HCT116 (cell line): Measurements from ENCODE around the gene ALKBH6. TPM values are rescaled to one million over a fixed set of nuclear protein-coding genes. Genes with fewer than 3 reads are reported as not detected.

Experiments used
- ATAC-seq: fragments of 200-7000 bp; cut with Tn5 transposase; 2 replicates; pipeline ENCODE4 v1.9.1; 2020; ENCODE audit warnings: mild to moderate bottlenecking, moderate library complexity
- BruUV-seq: library from RNA; stranded (reverse); fragments of 400-500 nt; replicated peaks from 2 replicates; lab custom pipeline; 2021; lab: Mats Ljungman, UMichigan
- CTCF ChIA-PET: fragments of 300-600 bp; sonication (Branson Sonifier 250); formaldehyde crosslinking; loops from one replicate; lab custom pipeline; 2021; ENCODE audit warnings: antibody characterized with exemption; lab: Charles Lee
- POLR2A ChIA-PET: fragments of 300-600, 350-600 bp; sonication (Branson Sonifier 250); formaldehyde crosslinking; loops from one replicate; lab custom pipeline; 2021; ENCODE audit warnings: antibody characterized with exemption; lab: Charles Lee
- RAD21 ChIA-PET, 2 experiments: fragments of 300-600 bp; sonication (Branson Sonifier 250); formaldehyde crosslinking; loops; one replicate each; lab custom pipeline; 2023; ENCODE audit warnings: low total read pairs in 2 of 2; ENCODE audit not compliant: uncharacterized antibody in 2 of 2, unreplicated experiment in 2 of 2, low non-redundant PET in 1 of 2; lab: Charles Lee
- DNase-seq: peaks from one replicate; pipeline ENCODE4 v3.0.0-alpha.2; 2010; ENCODE audit warnings: low read depth, low spot score
- H2AFZ ChIP-seq: fragments of 200-600 bp; shearing (Covaris generic), sonication (generic); 2 replicates; pipeline ENCODE4 v1.6.1; 2017; ENCODE audit warnings: low read depth, mixed run types, mixed read lengths, antibody characterized with exemption, low read length; ENCODE audit not compliant: poor library complexity, severe bottlenecking
- H3K27ac ChIP-seq: 2 replicates; pipeline ENCODE4 v1.5.1; 2012; ENCODE audit warnings: low read depth, low read length
- H3K27me3 ChIP-seq: fragments of 200-600 bp; sonication (generic); 2 replicates; pipeline ENCODE4 v1.6.1; 2016; ENCODE audit warnings: mixed run types, low read length, mixed read lengths; ENCODE audit not compliant: insufficient read depth
- H3K36me3 ChIP-seq, 2 experiments: fragments of 200-500 bp in 1 of 2; fragments of 200-600 bp in 1 of 2; sonication (Bioruptor generic) in 1 of 2; sonication (generic) in 1 of 2; 2 replicates each; pipeline versions ENCODE4 v1.5.1 to v1.6.1; 2014 to 2016; ENCODE audit warnings: low read length in 2 of 2, inconsistent platforms in 1 of 2, mixed read lengths in 1 of 2, mixed run types in 1 of 2; ENCODE audit not compliant: insufficient read depth in 2 of 2, control insufficient read depth in 1 of 2
- H3K4me1 ChIP-seq, 2 experiments: fragments of 200-600 bp in 1 of 2; sonication (generic) in 1 of 2; 2 replicates each; pipeline versions ENCODE4 v1.5.1 to v1.6.1; 2012 to 2017; ENCODE audit warnings: low read length in 2 of 2, inconsistent platforms in 1 of 2, mild to moderate bottlenecking in 1 of 2, mixed read lengths in 1 of 2, mixed run types in 1 of 2, moderate library complexity in 1 of 2; ENCODE audit not compliant: insufficient read depth in 2 of 2, control insufficient read depth in 1 of 2
- H3K4me2 ChIP-seq: fragments of 200-600 bp; sonication (generic); 2 replicates; pipeline ENCODE4 v1.6.1; 2017; ENCODE audit warnings: mixed run types, low read length, mixed read lengths
- H3K4me3 ChIP-seq, 2 experiments: fragments of 200-600 bp in 1 of 2; sonication (generic) in 1 of 2; replicated peaks in 1 of 2; 2 replicates each; pipeline ENCODE4 v1.5.1; 2011 to 2016; ENCODE audit warnings: low read length in 2 of 2, control low read depth in 1 of 2, low read depth in 1 of 2, mild to moderate bottlenecking in 1 of 2, mixed read lengths in 1 of 2, mixed run types in 1 of 2
- H3K79me2 ChIP-seq: fragments of 200-600 bp; sonication (generic); 2 replicates; pipeline ENCODE4 v1.6.1; 2017; ENCODE audit warnings: mild to moderate bottlenecking, mixed run types, low read length, moderate library complexity, mixed read lengths; ENCODE audit not compliant: insufficient read depth
- H3K9ac ChIP-seq: fragments of 200-600 bp; sonication (generic); 2 replicates; pipeline ENCODE4 v1.6.1; 2016; ENCODE audit warnings: low read length, mixed read lengths
- H3K9me2 ChIP-seq: fragments of 200-600 bp; sonication (generic), shearing (Covaris generic); 2 replicates; pipeline ENCODE4 v1.6.1; 2017; ENCODE audit warnings: mixed run types, mild to moderate bottlenecking, moderate library complexity; ENCODE audit not compliant: insufficient read depth
- H3K9me3 ChIP-seq, 2 experiments: fragments of 200-500 bp in 1 of 2; fragments of 200-600 bp in 1 of 2; sonication (Bioruptor generic) in 1 of 2; sonication (generic) in 1 of 2; 2 replicates each; pipeline ENCODE4 v1.6.1; 2014 to 2017; ENCODE audit warnings: low read length in 2 of 2, mixed read lengths in 2 of 2, inconsistent platforms in 1 of 2, low read depth in 1 of 2, mild to moderate bottlenecking in 1 of 2, mixed run types in 1 of 2, moderate library complexity in 1 of 2; ENCODE audit not compliant: control insufficient read depth in 1 of 2, insufficient read depth in 1 of 2
- H4K20me1 ChIP-seq: fragments of 200-600 bp; sonication (generic), shearing (Covaris generic); 2 replicates; pipeline ENCODE4 v1.6.1; 2017; ENCODE audit warnings: mixed run types, mild to moderate bottlenecking, moderate library complexity; ENCODE audit not compliant: insufficient read depth
- ATF3 ChIP-seq: IDR thresholded peaks from 2 replicates; pipeline ENCODE4 v1.6.1; 2012
- CEBPB ChIP-seq: IDR thresholded peaks from 2 replicates; pipeline ENCODE4 v1.6.1; 2012; ENCODE audit warnings: low read depth
- CTCF ChIP-seq, 3 experiments: fragments of 200-600 bp in 1 of 3; sonication (generic) in 1 of 3; IDR thresholded peaks in 2 of 3; conservative IDR thresholded peaks in 1 of 3; 2 replicates each; pipeline ENCODE4 v1.5.1; 2012 to 2017; ENCODE audit warnings: low read depth in 2 of 3, low read length in 2 of 3, antibody characterized with exemption in 1 of 3, borderline replicate concordance in 1 of 3, control low read depth in 1 of 3, mild to moderate bottlenecking in 1 of 3, mixed read lengths in 1 of 3, mixed run types in 1 of 3, moderate library complexity in 1 of 3; ENCODE audit not compliant: insufficient read depth in 1 of 3
- EGR1 ChIP-seq: IDR thresholded peaks from 2 replicates; pipeline ENCODE4 v1.6.1; 2012; ENCODE audit warnings: low read depth
- EZH2 ChIP-seq: fragments of 200-600 bp; sonication (generic); IDR thresholded peaks from 2 replicates; pipeline ENCODE4 v1.6.1; 2017; ENCODE audit warnings: antibody characterized with exemption, mixed run types
- EZH2phosphoT487 ChIP-seq: fragments of 200-600 bp; IDR thresholded peaks from 2 replicates; pipeline ENCODE4 v1.6.1; 2018; ENCODE audit warnings: antibody characterized with exemption, borderline replicate concordance
- JUND ChIP-seq: IDR thresholded peaks from 2 replicates; pipeline ENCODE4 v1.6.1; 2012
- MAX ChIP-seq: IDR thresholded peaks from 2 replicates; pipeline ENCODE4 v1.6.1; 2012
- POLR2A ChIP-seq: IDR thresholded peaks from 2 replicates; pipeline ENCODE4 v1.7.0; 2011; ENCODE audit warnings: borderline replicate concordance; ENCODE audit not compliant: insufficient read depth, insufficient read length; ENCODE audit errors: extremely low read depth
- RAD21 ChIP-seq: IDR thresholded peaks from 2 replicates; pipeline ENCODE4 v1.6.1; 2012; ENCODE audit warnings: low read depth, mild to moderate bottlenecking
- REST ChIP-seq: IDR thresholded peaks from 2 replicates; pipeline ENCODE4 v1.6.1; 2012; ENCODE audit warnings: low read depth
- SIN3A ChIP-seq: IDR thresholded peaks from 2 replicates; pipeline ENCODE4 v1.6.1; 2012; ENCODE audit warnings: low read depth
- SP1 ChIP-seq: IDR thresholded peaks from 2 replicates; pipeline ENCODE4 v1.6.1; 2012; ENCODE audit warnings: low read depth
- SRF ChIP-seq: IDR thresholded peaks from 2 replicates; pipeline ENCODE4 v1.6.1; 2012; ENCODE audit warnings: low read depth
- YY1 ChIP-seq: IDR thresholded peaks from 2 replicates; pipeline ENCODE4 v1.6.1; 2011; ENCODE audit warnings: low read length, low read depth, moderate library complexity, mild to moderate bottlenecking; ENCODE audit not compliant: insufficient replicate concordance; ENCODE audit errors: extremely low read depth
- intact Hi-C: fragments of 100-400 bp; cut with micrococcal nuclease; formaldehyde crosslinking; loops from 2 replicates; pipeline ENCODE4 v1.10.0; 2022
- total RNA-seq: library from RNA; stranded (reverse); gene quantifications from one replicate; pipeline ENCODE4 v1.2.1, GENCODE V29; 2021; ENCODE audit not compliant: unreplicated experiment

Gene ALKBH6
- total RNA-seq, 1 experiment from 2014 or later = 28.6 TPM

- TF ChIP-seq YY1 = no peak
- TF ChIP-seq ATF3 = no peak
- TF ChIP-seq, all 23 proteins: peak for 0
These were observed 35.2 kb upstream of the ALKBH6 start (continued) for GRCh38 chr19:36049080-36049698.

GRCh38 chr19:36047835-36048234, 33.8 kb upstream of the ALKBH6 start:
- ChIA-PET RAD21 (no interaction called here), CTCF (no interaction called here), POLR2A (no interaction called here)
- TF ChIP-seq EGR1 (no peak), SIN3A (no peak), CTCF (IDR thresholded peaks at IDR 0.05 in 2 of 3, conservative IDR thresholded peaks at IDR 0.05 in 1 of 3; ENCODE audit: borderline replicate concordance in 1 of 3, insufficient read depth in 1 of 3, low read depth in 2 of 3, low read length in 2 of 3) (no peak), EZH2phosphoT487 (no peak), SP1 (no peak), POLR2A (no peak), ATF3 (no peak), EZH2 (no peak), RAD21 (no peak), CEBPB (no peak), SRF (no peak), MAX (no peak), REST (no peak), JUND (no peak)
- no peak overlapping the region for H3K4me2 ChIP-seq
- H3K36me3 ChIP-seq = no peaks in the 10 kb centered on the region
- no peak overlapping the region for H3K4me3 ChIP-seq
- no peaks in the 10 kb centered on the region for H3K9me2 ChIP-seq
- no peak overlapping the region for H3K27ac ChIP-seq
- BruUV-seq = no TSS peak
- DNase-seq (no peak), ATAC-seq (no peak)
- no peak overlapping the region for H3K9ac ChIP-seq
- peaks cover 3 to 18% of the 10 kb centered on the region in 2 experiments; a peak in 3 of 4 replicates for H3K4me1 ChIP-seq
- H3K9me3 ChIP-seq = no peaks in the 10 kb centered on the region
- intact Hi-C loops = no loop called here
- H3K79me2 ChIP-seq = no peaks in the 10 kb centered on the region
- H4K20me1 ChIP-seq = no peaks in the 10 kb centered on the region
- no peaks in the 10 kb centered on the region for H3K27me3 ChIP-seq
- no peak overlapping the region for H2AFZ ChIP-seq
